Kidney capillary endothelial cell (primary cell): ENCODE results near the gene CD2BP2.

Experiments used
- DNase-seq: peaks from one replicate; pipeline ENCODE4 v3.0.0-alpha.2; 2018; ENCODE audit warnings: low spot score

Gene CD2BP2

GRCh38 chr16:30378236-30379157 lies 23.4 kb upstream of the CD2BP2 start:
- peak; percentile 96 for DNase-seq

DNA sequence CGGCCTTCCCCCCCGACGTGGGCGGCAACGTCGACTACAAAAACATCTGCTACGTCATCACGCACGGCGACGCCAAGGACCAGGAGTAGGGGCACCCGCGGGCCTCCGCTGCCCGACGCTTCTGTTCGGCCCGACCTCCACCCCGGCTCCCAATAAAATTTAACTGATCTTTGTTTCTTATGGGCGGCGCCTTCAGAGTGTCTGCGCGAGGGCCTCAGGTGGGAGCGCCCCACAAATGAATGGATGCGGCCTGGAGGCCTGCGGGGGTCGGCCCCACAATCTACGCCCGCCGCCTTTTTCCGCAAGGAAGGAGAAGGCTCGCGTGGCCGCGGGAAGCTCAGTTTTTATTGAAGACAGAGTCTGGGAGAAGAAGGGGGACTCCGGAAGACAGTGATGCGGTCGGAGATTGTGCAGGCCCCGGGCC lies 22.7 kb upstream of the CD2BP2 start:
- DNase-seq = peak; percentile 69

DNA sequence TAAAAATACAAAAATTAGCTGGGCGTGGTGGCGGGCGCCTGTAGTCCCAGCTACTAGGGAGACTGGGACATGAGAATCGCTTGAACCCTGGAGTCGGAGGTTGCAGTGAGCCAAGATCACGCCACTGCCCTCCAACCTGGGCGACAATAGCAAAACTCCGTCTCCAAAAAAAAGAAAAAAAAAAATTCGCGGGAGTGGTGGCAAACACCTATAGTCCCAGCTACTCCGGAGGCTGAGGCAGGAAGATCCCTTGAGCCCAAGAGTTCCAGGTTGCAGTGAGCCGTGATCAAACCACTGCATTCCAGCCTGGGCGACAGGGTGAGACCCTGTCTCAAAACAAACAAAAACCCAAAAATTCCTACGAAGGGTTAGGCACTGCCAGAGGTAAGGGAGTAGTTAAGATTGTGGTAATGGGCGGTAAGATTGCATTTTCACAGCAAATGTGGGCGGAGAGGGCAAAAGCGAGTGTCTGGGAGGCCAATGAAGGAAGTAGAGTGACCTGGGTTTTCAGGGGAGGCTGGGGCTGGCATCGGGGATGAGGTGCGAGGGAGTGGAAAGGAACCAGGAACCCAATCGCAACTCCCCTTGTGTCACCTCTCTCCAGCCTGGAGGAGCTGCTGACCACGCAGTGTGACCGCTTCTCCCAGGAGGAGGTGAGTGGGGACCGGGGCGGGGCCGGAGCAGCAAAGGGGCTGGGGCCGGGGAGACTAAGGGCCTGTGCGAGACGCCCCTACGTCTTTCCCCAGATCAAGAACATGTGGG lies 22.1 kb upstream of the CD2BP2 start:
- no peak for DNase-seq

DNA sequence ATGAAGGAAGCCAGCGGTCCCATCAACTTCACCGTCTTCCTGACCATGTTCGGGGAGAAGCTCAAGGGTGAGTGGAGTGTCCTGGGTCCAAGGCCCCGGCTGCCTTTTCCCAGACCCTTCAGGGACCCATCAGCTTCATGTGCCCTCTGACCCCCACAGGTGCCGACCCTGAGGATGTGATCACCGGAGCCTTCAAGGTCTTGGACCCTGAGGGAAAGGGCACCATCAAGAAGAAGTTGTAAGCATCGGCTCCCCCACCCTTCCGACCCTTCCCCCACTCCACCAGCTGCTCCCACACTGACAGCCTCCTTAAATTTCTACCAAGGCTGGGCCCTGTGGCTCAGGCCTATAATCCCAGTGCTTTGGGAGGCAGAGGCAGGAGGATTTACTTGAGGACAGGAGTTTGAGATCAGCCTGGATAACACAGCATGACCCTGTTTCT lies 21.4 kb upstream of the CD2BP2 start:
- no peak for DNase-seq

- no peak for DNase-seq
Observed at GRCh38 chr16:30375864-30376263, 20.8 kb upstream of the CD2BP2 start.

DNA sequence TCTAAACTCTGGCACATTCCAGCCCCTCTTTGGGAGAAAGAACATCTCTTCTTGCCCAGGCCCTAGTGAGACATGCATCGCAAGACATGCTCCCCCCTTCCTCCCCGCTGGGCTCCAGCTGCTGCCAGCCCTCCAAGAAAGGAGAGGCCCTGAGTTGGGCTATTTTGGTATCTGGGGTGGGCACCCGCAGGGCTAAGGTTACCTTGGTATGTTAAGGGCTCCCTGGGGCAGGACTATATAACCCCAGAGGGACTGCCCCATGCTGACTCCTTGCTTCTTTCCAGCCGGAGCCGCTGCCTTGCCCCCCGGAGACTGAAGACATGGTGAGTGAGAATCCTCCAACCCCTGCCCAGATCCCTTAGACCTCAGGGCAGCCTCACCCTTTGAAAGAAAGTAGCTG lies 19.4 kb upstream of the CD2BP2 start, which contains the start of gene MYL11:
Gene MYL11, plus strand, starts transcription at position 265 of the 400 bp plus-strand sequence. Its CDS starts 56 bp downstream, at position 321.
- DNase-seq = no peak

GRCh38 chr16:30372725-30373124 lies 17.6 kb upstream of the CD2BP2 start:
- no peak for DNase-seq

DNA sequence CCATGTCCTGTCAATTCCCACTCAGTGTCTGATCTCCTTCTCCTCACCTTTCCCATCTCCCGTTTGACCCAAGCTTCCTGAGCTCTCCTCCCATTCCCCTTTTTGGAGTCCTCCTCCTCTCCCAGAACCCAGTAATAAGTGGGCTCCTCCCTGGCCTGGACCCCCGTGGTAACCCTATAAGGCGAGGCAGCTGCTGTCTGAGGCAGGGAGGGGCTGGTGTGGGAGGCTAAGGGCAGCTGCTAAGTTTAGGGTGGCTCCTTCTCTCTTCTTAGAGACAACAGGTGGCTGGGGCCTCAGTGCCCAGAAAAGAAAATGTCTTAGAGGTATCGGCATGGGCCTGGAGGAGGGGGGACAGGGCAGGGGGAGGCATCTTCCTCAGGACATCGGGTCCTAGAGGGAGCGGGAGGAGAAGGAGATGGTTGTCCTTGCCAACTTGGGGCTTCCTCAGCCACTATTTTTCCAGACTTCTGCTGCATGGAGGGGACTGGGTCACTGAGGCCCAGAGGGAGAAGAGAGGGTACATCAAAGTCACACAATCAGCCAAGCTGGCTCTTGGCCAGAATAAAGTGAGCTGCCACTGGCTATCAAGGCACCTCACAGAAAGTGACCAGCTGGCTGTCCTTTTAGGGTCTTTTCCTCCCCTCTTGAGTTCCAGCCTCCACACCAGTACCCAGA lies 17.1 kb upstream of the CD2BP2 start:
- DNase-seq = no peak

DNA sequence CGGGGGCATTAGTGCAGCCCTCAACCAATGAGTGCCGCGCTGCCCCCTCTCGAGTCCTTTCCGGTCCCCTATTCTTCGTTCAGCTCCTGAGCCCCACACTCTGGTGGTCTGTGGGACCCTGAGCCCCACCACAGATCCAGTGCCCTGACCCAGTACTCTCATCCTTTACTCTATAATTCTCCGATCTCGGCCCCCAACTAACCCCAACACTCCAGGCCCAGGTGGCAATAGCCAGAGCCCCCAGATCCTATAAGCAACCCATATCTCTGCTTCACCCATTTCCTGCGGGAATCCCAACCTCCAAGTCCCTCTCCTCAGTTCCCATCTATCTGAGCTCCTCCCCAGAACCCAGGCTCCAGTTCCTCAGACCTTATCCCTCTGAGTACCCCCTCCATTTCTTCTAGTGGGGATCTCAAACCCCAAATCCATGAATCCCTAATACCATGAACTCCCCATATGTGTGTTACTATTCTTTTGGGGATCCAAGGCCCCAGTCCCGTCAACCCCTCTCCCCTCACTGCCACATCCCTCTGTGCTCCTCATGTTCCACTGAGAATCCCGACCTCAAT lies 16.2 kb upstream of the CD2BP2 start:
- DNase-seq = no peak

GRCh38 chr16:30370456-30371247 lies 15.5 kb upstream of the CD2BP2 start, which contains the start of gene TBC1D10B:
Gene TBC1D10B (minus strand): TSS chr16:30370494. CDS start chr16:30370183, 311 bp downstream.
- DNase-seq = peak; percentile 100

- DNase-seq = no peak
Observed at GRCh38 chr16:30369938-30370455, 14.9 kb upstream of the CD2BP2 start.

- no peak for DNase-seq
Observed at GRCh38 chr16:30369091-30369937, 14.2 kb upstream of the CD2BP2 start.

DNA sequence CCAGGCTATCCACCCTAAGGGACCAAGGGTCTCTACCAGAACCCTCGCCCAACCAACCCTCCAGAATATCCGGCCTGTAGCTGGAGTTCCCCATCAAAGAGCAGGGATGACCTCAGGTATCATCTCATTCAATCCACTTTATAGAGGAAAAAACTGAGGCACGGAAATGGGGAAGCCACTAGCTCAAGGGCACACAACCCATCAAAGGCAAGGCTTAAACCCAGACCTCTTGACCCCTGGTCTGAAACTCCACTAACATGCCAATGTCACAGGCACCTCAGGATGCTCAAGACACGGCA lies 13.6 kb upstream of the CD2BP2 start:
- DNase-seq = no peak

DNA sequence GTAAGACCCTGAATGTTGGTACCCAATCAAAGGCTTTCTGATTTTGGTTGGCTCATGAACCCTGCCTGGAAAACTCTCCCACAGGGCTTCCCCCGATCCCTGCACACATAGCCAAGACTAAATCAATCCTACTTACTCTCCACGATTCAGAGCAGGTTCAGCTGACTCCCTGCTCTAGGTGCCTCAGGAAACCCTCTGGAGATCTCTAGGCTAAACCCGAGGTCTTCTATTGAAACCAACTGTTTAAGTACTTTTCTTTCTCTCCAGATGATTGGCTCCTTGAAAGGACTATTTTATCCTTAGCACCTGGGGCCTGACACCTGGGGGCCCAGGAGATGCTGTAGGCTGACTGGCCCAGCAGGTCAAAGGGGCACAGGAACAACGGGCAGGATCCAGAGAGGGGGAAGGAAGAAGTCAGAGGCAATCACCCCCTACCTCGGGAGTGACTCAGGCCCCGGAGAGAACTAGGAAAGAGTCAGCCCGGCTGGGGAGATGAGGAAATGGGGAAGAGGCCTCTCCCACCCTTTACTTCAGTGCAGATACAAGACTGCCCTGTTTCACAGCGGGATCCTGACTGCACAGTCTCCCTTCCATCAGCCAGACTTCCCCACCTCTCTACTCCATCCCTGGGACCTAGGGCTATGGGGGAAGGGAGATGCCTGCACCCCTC lies 13.1 kb upstream of the CD2BP2 start:
- DNase-seq = no peak

GRCh38 chr16:30367349-30368009 lies 12.4 kb upstream of the CD2BP2 start:
- DNase-seq = no peak

DNA sequence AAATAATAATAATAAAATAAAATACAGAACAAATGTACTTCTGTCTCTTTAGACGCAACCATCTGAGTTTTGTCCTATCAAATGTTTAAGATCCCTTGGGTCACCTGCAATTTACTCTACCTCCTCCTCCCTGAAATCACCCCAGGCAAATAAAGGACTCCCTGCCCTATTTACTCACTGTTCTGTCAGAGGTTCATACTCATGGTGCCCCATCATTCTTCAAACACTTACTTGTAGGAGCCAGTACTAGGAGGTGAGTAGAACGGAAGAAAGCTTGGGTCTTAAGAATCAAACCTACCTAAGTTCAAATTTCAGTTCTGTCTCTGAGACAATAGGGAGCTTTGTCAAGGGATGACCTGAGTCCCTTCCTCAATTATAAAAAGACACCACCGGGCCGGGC lies 11.4 kb upstream of the CD2BP2 start:
- DNase-seq = no peak

DNA sequence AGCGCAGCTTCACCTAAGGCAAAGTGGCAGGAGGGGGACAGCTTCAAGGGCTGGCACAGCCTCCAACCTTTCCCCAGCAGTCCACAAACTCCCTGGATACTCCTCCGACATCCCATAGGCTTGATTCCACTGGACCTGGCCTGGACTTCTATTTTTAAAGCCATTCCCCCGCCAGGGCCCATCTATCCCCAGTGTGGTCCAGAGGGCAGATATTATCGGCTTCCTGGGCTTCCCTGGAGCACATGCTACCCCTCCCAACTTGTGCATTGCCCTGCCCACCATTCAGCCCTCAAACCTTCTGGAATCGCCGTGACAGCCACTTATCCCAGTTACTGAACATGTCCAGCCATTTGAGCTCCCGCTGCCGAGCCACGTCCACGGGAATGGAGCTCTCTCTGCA lies 10.1 kb upstream of the CD2BP2 start:
- DNase-seq = no peak

DNA sequence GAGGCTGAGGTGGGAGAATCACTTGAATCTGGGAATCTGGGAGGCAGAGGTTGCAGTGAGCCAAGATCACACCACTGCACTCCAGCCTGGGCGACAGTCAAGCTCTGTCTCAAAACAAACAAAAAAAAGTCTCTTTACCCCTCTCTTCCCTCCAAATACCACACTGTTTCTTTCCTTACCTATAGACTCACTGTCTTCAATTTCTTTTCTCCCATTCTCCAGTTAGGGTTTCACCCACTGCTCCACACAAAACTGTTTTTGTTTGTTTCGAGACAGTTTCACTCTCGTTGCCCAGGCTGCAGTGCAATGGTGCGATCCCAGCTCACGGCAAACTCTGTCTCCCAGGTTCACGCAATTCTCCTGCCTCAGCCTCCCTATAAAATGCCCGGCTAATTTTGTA lies 6.1 kb upstream of the CD2BP2 start:
- no peak for DNase-seq

- no peak for DNase-seq
Observed at GRCh38 chr16:30359871-30360170, 4.7 kb upstream of the CD2BP2 start.
